Stimulated activated naive CD8-positive, alpha-beta T cell treated with anti-CD3 and anti-CD28 coated beads, Interleukin-15, Interleukin-2, amounts not matched to agents 100 ng/mL and 50 ng/mL, for 24 hours (primary cell): ENCODE data around the gene CDKN2AIP.

Experiments
- H3K27ac Mint-ChIP-seq: one replicate; pipeline ENCODE4 v1.8.0; 2021; ENCODE audit warnings: mild to moderate bottlenecking, mixed read lengths
- H3K27me3 Mint-ChIP-seq: one replicate; pipeline ENCODE4 v1.8.0; 2021; ENCODE audit warnings: mixed read lengths
- H3K36me3 Mint-ChIP-seq: one replicate; pipeline ENCODE4 v1.8.0; 2021; ENCODE audit warnings: low read depth, mixed read lengths
- H3K4me1 Mint-ChIP-seq: one replicate; pipeline ENCODE4 v1.8.0; 2021; ENCODE audit warnings: low read depth, mixed read lengths
- H3K4me3 Mint-ChIP-seq: one replicate; pipeline ENCODE4 v1.8.0; 2021; ENCODE audit warnings: mild to moderate bottlenecking, mixed read lengths
- H3K9me3 Mint-ChIP-seq: one replicate; pipeline ENCODE4 v1.8.0; 2021; ENCODE audit warnings: mixed read lengths

The CDKN2AIP gene

GRCh38 chr4:183407635-183408464, 36.6 kb upstream of the CDKN2AIP start:
- Mint-ChIP-seq H3K36me3 (no peaks in the 10 kb centered on the region), H3K27me3 (no peaks in the 10 kb centered on the region), H3K4me3 (peak overlapping the region; percentile 85), H3K4me1 (peaks cover 16% of the 10 kb centered on the region), H3K9me3 (no peaks in the 10 kb centered on the region), H3K27ac (peak overlapping the region; percentile 88)

- Mint-ChIP-seq H3K36me3 (no peaks in the 10 kb centered on the region), H3K27ac (no peak overlapping the region), H3K4me3 (no peak overlapping the region), H3K4me1 (peaks cover 7% of the 10 kb centered on the region), H3K9me3 (no peaks in the 10 kb centered on the region), H3K27me3 (no peaks in the 10 kb centered on the region)
Measured at GRCh38 chr4:183408796-183409195, 35.6 kb upstream of the CDKN2AIP start.

GRCh38 chr4:183409483-183409882, 35.0 kb upstream of the CDKN2AIP start:
- Mint-ChIP-seq H3K27ac (no peak overlapping the region), H3K36me3 (no peaks in the 10 kb centered on the region), H3K4me1 (peaks cover 7% of the 10 kb centered on the region), H3K9me3 (no peaks in the 10 kb centered on the region), H3K4me3 (no peak overlapping the region), H3K27me3 (no peaks in the 10 kb centered on the region)

GRCh38 chr4:183409934-183410333, 34.5 kb upstream of the CDKN2AIP start:
- Mint-ChIP-seq H3K4me3 (no peak overlapping the region), H3K4me1 (peaks cover 7% of the 10 kb centered on the region), H3K9me3 (no peaks in the 10 kb centered on the region), H3K27ac (no peak overlapping the region), H3K27me3 (no peaks in the 10 kb centered on the region), H3K36me3 (no peaks in the 10 kb centered on the region)

- no peaks in the 10 kb centered on the region for H3K36me3 Mint-ChIP-seq
- no peaks in the 10 kb centered on the region for H3K27me3 Mint-ChIP-seq
- no peaks in the 10 kb centered on the region for H3K9me3 Mint-ChIP-seq
- H3K27ac Mint-ChIP-seq = no peak overlapping the region
- H3K4me3 Mint-ChIP-seq = no peak overlapping the region
- H3K4me1 Mint-ChIP-seq = peaks cover 7% of the 10 kb centered on the region
Measured at GRCh38 chr4:183411291-183411861, 33.1 kb upstream of the CDKN2AIP start.

GRCh38 chr4:183412821-183413220, 31.6 kb upstream of the CDKN2AIP start:
- Mint-ChIP-seq H3K4me1 (peaks cover 3% of the 10 kb centered on the region), H3K27ac (no peak overlapping the region), H3K36me3 (no peaks in the 10 kb centered on the region), H3K27me3 (no peaks in the 10 kb centered on the region), H3K4me3 (no peak overlapping the region), H3K9me3 (no peaks in the 10 kb centered on the region)

- H3K36me3 Mint-ChIP-seq = no peaks in the 10 kb centered on the region
- no peaks in the 10 kb centered on the region for H3K27me3 Mint-ChIP-seq
- no peaks in the 10 kb centered on the region for H3K4me1 Mint-ChIP-seq
- H3K9me3 Mint-ChIP-seq = no peaks in the 10 kb centered on the region
- peak overlapping the region; percentile 8 for H3K27ac Mint-ChIP-seq
- H3K4me3 Mint-ChIP-seq = no peak overlapping the region
Measured at GRCh38 chr4:183413234-183414200, 30.9 kb upstream of the CDKN2AIP start.

- Mint-ChIP-seq H3K27ac (no peak overlapping the region), H3K4me1 (no peaks in the 10 kb centered on the region), H3K27me3 (no peaks in the 10 kb centered on the region), H3K4me3 (no peak overlapping the region), H3K36me3 (no peaks in the 10 kb centered on the region), H3K9me3 (no peaks in the 10 kb centered on the region)
Measured at GRCh38 chr4:183416879-183417755, 27.3 kb upstream of the CDKN2AIP start.

- Mint-ChIP-seq H3K36me3 (no peaks in the 10 kb centered on the region), H3K27ac (no peak overlapping the region), H3K4me1 (no peaks in the 10 kb centered on the region), H3K9me3 (no peaks in the 10 kb centered on the region), H3K27me3 (no peaks in the 10 kb centered on the region), H3K4me3 (no peak overlapping the region)
Measured at GRCh38 chr4:183422962-183423631, 21.3 kb upstream of the CDKN2AIP start.

- H3K4me1 Mint-ChIP-seq = no peaks in the 10 kb centered on the region
- no peaks in the 10 kb centered on the region for H3K27me3 Mint-ChIP-seq
- no peak overlapping the region for H3K4me3 Mint-ChIP-seq
- H3K9me3 Mint-ChIP-seq = no peaks in the 10 kb centered on the region
- H3K36me3 Mint-ChIP-seq = no peaks in the 10 kb centered on the region
- no peak overlapping the region for H3K27ac Mint-ChIP-seq
Measured at GRCh38 chr4:183424109-183424744, 20.2 kb upstream of the CDKN2AIP start.

- Mint-ChIP-seq H3K9me3 (no peaks in the 10 kb centered on the region), H3K27ac (no peak overlapping the region), H3K4me3 (no peak overlapping the region), H3K27me3 (no peaks in the 10 kb centered on the region), H3K36me3 (no peaks in the 10 kb centered on the region), H3K4me1 (peaks cover 14% of the 10 kb centered on the region)
Measured at GRCh38 chr4:183426507-183426906, 17.9 kb upstream of the CDKN2AIP start.

- Mint-ChIP-seq H3K27me3 (no peaks in the 10 kb centered on the region), H3K9me3 (no peaks in the 10 kb centered on the region), H3K4me1 (peaks cover 26% of the 10 kb centered on the region), H3K4me3 (no peak overlapping the region), H3K27ac (no peak overlapping the region), H3K36me3 (no peaks in the 10 kb centered on the region)
Measured at GRCh38 chr4:183429489-183429888, 14.9 kb upstream of the CDKN2AIP start.

- H3K4me3 Mint-ChIP-seq = peak overlapping the region; percentile 8
- no peaks in the 10 kb centered on the region for H3K9me3 Mint-ChIP-seq
- no peaks in the 10 kb centered on the region for H3K36me3 Mint-ChIP-seq
Measured at GRCh38 chr4:183430317-183430993, 14.0 kb upstream of the CDKN2AIP start.

More at GRCh38 chr4:183430317-183430993, 14.0 kb upstream of the CDKN2AIP start:
- Mint-ChIP-seq H3K27ac (peak overlapping the region; percentile 78), H3K4me1 (peaks cover 28% of the 10 kb centered on the region), H3K27me3 (no peaks in the 10 kb centered on the region)
